Loucy (cell line): ENCODE measurements around the gene MYOM1.
A peak's percentile ranks its signal among the peaks of the same experiment; 100 is the strongest.

ENCODE experiments used
- H2AFZ ChIP-seq: fragments of 200-600 bp; sonication (generic); 2 replicates; pipeline ENCODE4 v1.6.0; 2016; ENCODE audit warnings: antibody characterized with exemption, mild to moderate bottlenecking, low read length, moderate library complexity
- H3F3A ChIP-seq: fragments of 200-600 bp; 2 replicates; pipeline ENCODE4 v1.6.0; 2016; ENCODE audit warnings: antibody characterized with exemption, low read depth, mild to moderate bottlenecking
- H3K27me3 ChIP-seq: fragments of 200-600 bp; sonication (generic); 2 replicates; pipeline ENCODE4 v1.6.1; 2014; ENCODE audit warnings: low read length, mild to moderate bottlenecking; ENCODE audit not compliant: insufficient read depth, poor library complexity, severe bottlenecking
- H3K36me3 ChIP-seq: fragments of 200-600 bp; sonication (generic); 2 replicates; pipeline ENCODE4 v1.6.1; 2016; ENCODE audit warnings: low read length; ENCODE audit not compliant: insufficient read depth
- H3K4me1 ChIP-seq: fragments of 200-600 bp; sonication (generic); 2 replicates; pipeline ENCODE4 v1.5.1; 2014; ENCODE audit warnings: low read length, mild to moderate bottlenecking; ENCODE audit not compliant: insufficient read depth, poor library complexity, severe bottlenecking
- H3K4me2 ChIP-seq: fragments of 200-600 bp; sonication (generic); 2 replicates; pipeline ENCODE4 v1.6.0; 2014; ENCODE audit warnings: antibody characterized with exemption, low read length, low read depth, mild to moderate bottlenecking; ENCODE audit not compliant: poor library complexity, severe bottlenecking
- H3K4me3 ChIP-seq: fragments of 200-600 bp; sonication (generic); 2 replicates; pipeline ENCODE4 v1.5.1; 2014; ENCODE audit warnings: low read length, mild to moderate bottlenecking, mixed read lengths; ENCODE audit not compliant: poor library complexity, severe bottlenecking
- H3K79me2 ChIP-seq: fragments of 200-600 bp; sonication (generic); 2 replicates; pipeline ENCODE4 v1.6.1; 2014; ENCODE audit warnings: low read length; ENCODE audit not compliant: insufficient read depth
- H3K9ac ChIP-seq: fragments of 200-600 bp; sonication (generic); 2 replicates; pipeline ENCODE4 v1.6.0; 2014; ENCODE audit warnings: mild to moderate bottlenecking, low read depth, low read length, moderate library complexity; ENCODE audit not compliant: poor library complexity, severe bottlenecking
- H3K9me2 ChIP-seq: fragments of 200-600 bp; sonication (generic); replicated peaks from 2 replicates; pipeline ENCODE4 v1.6.1; 2016; ENCODE audit warnings: low read depth, low read length, mixed read lengths
- H3K9me3 ChIP-seq: fragments of 200-600 bp; sonication (generic); 2 replicates; pipeline ENCODE4 v1.6.1; 2014; ENCODE audit warnings: mild to moderate bottlenecking, antibody characterized with exemption, low read length, low read depth; ENCODE audit not compliant: insufficient read depth
- H4K20me1 ChIP-seq: fragments of 200-600 bp; sonication (generic); 2 replicates; pipeline ENCODE4 v1.6.0; 2014; ENCODE audit warnings: antibody characterized with exemption, low read length, mild to moderate bottlenecking; ENCODE audit not compliant: insufficient read depth, poor library complexity, severe bottlenecking
- EZH2phosphoT487 ChIP-seq: fragments of 200-600 bp; IDR thresholded peaks from 2 replicates; pipeline ENCODE4 v1.6.1; 2018; ENCODE audit warnings: antibody characterized with exemption, mild to moderate bottlenecking, moderate library complexity, borderline replicate concordance
- TF ChIP-seq, protein P1 (sequence below): fragments of 200-600 bp; sonication (generic); conservative IDR thresholded peaks from 2 replicates; pipeline ENCODE4 v1.5.1; 2014; ENCODE audit warnings: mild to moderate bottlenecking, antibody characterized with exemption, low read length

The MYOM1 gene

GRCh38 chr18:3121259-3121658, 98.5 kb downstream of the MYOM1 start:
- no peaks in the 10 kb centered on the region for H3K79me2 ChIP-seq
- no peak overlapping the region for H2AFZ ChIP-seq
- H3K4me2 ChIP-seq: no peak overlapping the region
- no peaks in the 10 kb centered on the region for H3K27me3 ChIP-seq
- H3K9me2 ChIP-seq: no peaks in the 10 kb centered on the region
- H3K9ac ChIP-seq: no peak overlapping the region
- no peak overlapping the region for H3K4me3 ChIP-seq
- H3K4me1 ChIP-seq: no peaks in the 10 kb centered on the region
- no peaks in the 10 kb centered on the region for H3F3A ChIP-seq
- no peaks in the 10 kb centered on the region for H4K20me1 ChIP-seq
- no peaks in the 10 kb centered on the region for H3K9me3 ChIP-seq
- no peaks in the 10 kb centered on the region for H3K36me3 ChIP-seq
- no peak for TF ChIP-seq EZH2phosphoT487
- TF ChIP-seq, protein P1, sequence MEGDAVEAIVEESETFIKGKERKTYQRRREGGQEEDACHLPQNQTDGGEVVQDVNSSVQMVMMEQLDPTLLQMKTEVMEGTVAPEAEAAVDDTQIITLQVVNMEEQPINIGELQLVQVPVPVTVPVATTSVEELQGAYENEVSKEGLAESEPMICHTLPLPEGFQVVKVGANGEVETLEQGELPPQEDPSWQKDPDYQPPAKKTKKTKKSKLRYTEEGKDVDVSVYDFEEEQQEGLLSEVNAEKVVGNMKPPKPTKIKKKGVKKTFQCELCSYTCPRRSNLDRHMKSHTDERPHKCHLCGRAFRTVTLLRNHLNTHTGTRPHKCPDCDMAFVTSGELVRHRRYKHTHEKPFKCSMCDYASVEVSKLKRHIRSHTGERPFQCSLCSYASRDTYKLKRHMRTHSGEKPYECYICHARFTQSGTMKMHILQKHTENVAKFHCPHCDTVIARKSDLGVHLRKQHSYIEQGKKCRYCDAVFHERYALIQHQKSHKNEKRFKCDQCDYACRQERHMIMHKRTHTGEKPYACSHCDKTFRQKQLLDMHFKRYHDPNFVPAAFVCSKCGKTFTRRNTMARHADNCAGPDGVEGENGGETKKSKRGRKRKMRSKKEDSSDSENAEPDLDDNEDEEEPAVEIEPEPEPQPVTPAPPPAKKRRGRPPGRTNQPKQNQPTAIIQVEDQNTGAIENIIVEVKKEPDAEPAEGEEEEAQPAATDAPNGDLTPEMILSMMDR: peak; percentile 46

- Histone ChIP-seq H3K4me2 (no peak overlapping the region), H3K4me3 (no peak overlapping the region), H3K9me2 (no peaks in the 10 kb centered on the region), H4K20me1 (no peaks in the 10 kb centered on the region), H3K36me3 (no peaks in the 10 kb centered on the region), H3K27me3 (no peaks in the 10 kb centered on the region), H3K79me2 (no peaks in the 10 kb centered on the region), H3K9ac (no peak overlapping the region), H3K4me1 (no peaks in the 10 kb centered on the region), H2AFZ (no peak overlapping the region), H3F3A (no peaks in the 10 kb centered on the region), H3K9me3 (no peaks in the 10 kb centered on the region)
- TF ChIP-seq, protein P1: no peak
- TF ChIP-seq EZH2phosphoT487: no peak
Observed at GRCh38 chr18:3120356-3120755, 99.4 kb downstream of the MYOM1 start.

DNA sequence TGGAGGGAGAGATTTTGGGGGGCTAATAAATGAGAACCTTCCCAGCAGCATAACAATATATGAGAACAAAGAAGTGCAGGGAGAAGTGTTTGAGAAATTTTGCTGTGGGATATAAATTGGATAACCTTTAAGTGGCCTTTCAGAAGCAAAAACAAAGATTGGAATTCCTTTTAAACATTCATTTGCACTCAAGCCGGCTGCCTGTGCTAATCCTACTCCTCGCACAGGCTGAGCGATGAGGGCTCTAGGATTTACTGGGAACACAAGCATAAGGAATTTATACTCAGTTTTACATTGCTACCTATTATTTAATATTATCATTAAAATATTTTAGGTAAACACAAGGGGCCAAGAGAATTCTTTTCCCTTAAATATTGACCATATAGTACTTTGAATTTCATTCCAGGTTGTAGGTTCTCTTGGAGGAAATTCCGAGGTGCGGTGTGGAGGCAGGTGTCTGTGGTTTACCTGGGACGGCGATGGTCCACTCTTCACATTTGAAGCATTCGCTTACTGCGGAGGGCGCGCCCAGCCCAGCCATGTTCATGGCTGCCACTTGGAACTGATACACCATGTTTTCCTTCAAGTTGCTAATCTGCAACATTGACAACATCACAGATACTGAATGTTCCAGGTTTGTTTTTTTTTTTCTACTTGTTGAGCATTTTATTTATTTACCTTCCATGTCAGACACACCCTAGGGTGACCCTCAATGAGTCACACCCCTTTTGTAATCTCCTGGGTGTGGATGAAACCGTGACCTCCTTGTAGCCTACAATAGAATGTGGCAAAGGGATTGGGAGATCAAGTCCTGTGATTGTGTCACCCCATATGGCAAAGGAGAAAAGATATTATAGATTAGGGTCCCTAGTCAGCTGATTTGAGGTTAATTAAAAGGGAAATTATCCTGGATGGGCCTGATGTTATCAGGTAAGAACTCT, 100.1 kb downstream of the MYOM1 start:
- no peaks in the 10 kb centered on the region for H3K79me2 ChIP-seq
- H2AFZ ChIP-seq: no peak overlapping the region
- H3K4me2 ChIP-seq: no peak overlapping the region
- H3F3A ChIP-seq: no peaks in the 10 kb centered on the region
- H3K9me3 ChIP-seq: no peaks in the 10 kb centered on the region
- no peaks in the 10 kb centered on the region for H3K9me2 ChIP-seq
- no peaks in the 10 kb centered on the region for H3K36me3 ChIP-seq
- H3K4me3 ChIP-seq: no peak overlapping the region
- no peaks in the 10 kb centered on the region for H4K20me1 ChIP-seq
- no peaks in the 10 kb centered on the region for H3K27me3 ChIP-seq
- H3K4me1 ChIP-seq: no peaks in the 10 kb centered on the region
- H3K9ac ChIP-seq: no peak overlapping the region
- no peak for TF ChIP-seq EZH2phosphoT487
- TF ChIP-seq, protein P1: no peak
